Neural cell (in vitro differentiated cells): ENCODE results near the gene FHIT. TPM values are rescaled to one million over a fixed set of nuclear protein-coding genes. Genes with fewer than 3 reads are reported as not detected.

Source experiments
- H2AFZ ChIP-seq: fragments of 200-600, 300-800 bp; sonication (generic), shearing (Covaris generic); 2 replicates; pipeline ENCODE4 v1.6.0; 2014; ENCODE audit warnings: low read depth, mild to moderate bottlenecking, antibody characterized with exemption, low read length, moderate library complexity
- H3F3A ChIP-seq: fragments of 200-600 bp; shearing (Covaris generic); 2 replicates; pipeline ENCODE4 v1.6.1; 2016; ENCODE audit warnings: mild to moderate bottlenecking, moderate library complexity, mixed read lengths, antibody characterized with exemption, low read length; ENCODE audit not compliant: insufficient read depth, poor library complexity, severe bottlenecking
- H3K27ac ChIP-seq: fragments of 200-600, 300-800 bp; sonication (generic), shearing (Covaris generic); 2 replicates; pipeline ENCODE4 v1.5.1; 2014; ENCODE audit warnings: mild to moderate bottlenecking, low read length, moderate library complexity
- H3K27me3 ChIP-seq: fragments of 300-800, 200-600 bp; sonication (generic), shearing (Covaris generic); 2 replicates; pipeline ENCODE4 v1.6.0; 2014; ENCODE audit warnings: mild to moderate bottlenecking, low read depth, low read length, moderate library complexity; ENCODE audit not compliant: insufficient read depth
- H3K36me3 ChIP-seq: fragments of 300-800, 200-600 bp; sonication (generic), shearing (Covaris generic); 2 replicates; pipeline ENCODE4 v1.5.1; 2014; ENCODE audit warnings: mild to moderate bottlenecking, antibody characterized with exemption, low read length, moderate library complexity; ENCODE audit not compliant: insufficient read depth
- H3K4me2 ChIP-seq: fragments of 300-800, 200-600 bp; sonication (generic), shearing (Covaris generic); 2 replicates; pipeline ENCODE4 v1.6.0; 2014; ENCODE audit warnings: mild to moderate bottlenecking, low read length
- H3K4me3 ChIP-seq: fragments of 300-800, 200-600 bp; sonication (generic), shearing (Covaris generic); 2 replicates; pipeline ENCODE4 v1.5.1; 2014; ENCODE audit warnings: mild to moderate bottlenecking, low read length, moderate library complexity
- H3K79me2 ChIP-seq: fragments of 200-600 bp; shearing (Covaris generic); replicated peaks from 2 replicates; pipeline ENCODE4 v1.6.0; 2014; ENCODE audit warnings: mild to moderate bottlenecking, low read length, moderate library complexity; ENCODE audit not compliant: insufficient read depth
- H3K9ac ChIP-seq: fragments of 300-800, 200-600 bp; sonication (generic), shearing (Covaris generic); 2 replicates; pipeline ENCODE4 v1.6.1; 2016; ENCODE audit warnings: mild to moderate bottlenecking, low read length, mixed read lengths
- H3K9me2 ChIP-seq: fragments of 200-600 bp; shearing (Covaris generic); 2 replicates; pipeline ENCODE4 v1.6.1; 2016; ENCODE audit warnings: mild to moderate bottlenecking, low read length, mixed read lengths; ENCODE audit not compliant: insufficient read depth
- H3K9me3 ChIP-seq: fragments of 200-600, 300-800 bp; sonication (generic), shearing (Covaris generic); 2 replicates; pipeline ENCODE4 v1.6.1; 2016; ENCODE audit warnings: mild to moderate bottlenecking, mixed run types, low read length, moderate library complexity, mixed read lengths
- H4K20me1 ChIP-seq: fragments of 200-600 bp; shearing (Covaris generic); 2 replicates; pipeline ENCODE4 v1.6.1; 2016; ENCODE audit warnings: mild to moderate bottlenecking, mixed run types; ENCODE audit not compliant: insufficient read depth
- CTCF ChIP-seq: fragments of 450-650 bp; IDR thresholded peaks from 2 replicates; pipeline ENCODE4 v1.5.1; 2014; ENCODE audit warnings: antibody characterized with exemption, mild to moderate bottlenecking, moderate library complexity; ENCODE audit not compliant: poor library complexity, severe bottlenecking
- EP300 ChIP-seq: fragments of 450-650 bp; conservative IDR thresholded peaks from 2 replicates; pipeline ENCODE4 v1.6.1; 2014; ENCODE audit warnings: antibody characterized with exemption, mild to moderate bottlenecking, moderate library complexity; ENCODE audit not compliant: poor library complexity, severe bottlenecking
- EZH2 ChIP-seq: fragments of 200-600, 300-800 bp; shearing (Covaris generic), sonication (generic); IDR thresholded peaks from 2 replicates; pipeline ENCODE4 v1.6.1; 2014; ENCODE audit warnings: antibody characterized with exemption, low read length, borderline replicate concordance, mild to moderate bottlenecking; ENCODE audit not compliant: insufficient read depth, poor library complexity, severe bottlenecking
- MXI1 ChIP-seq: fragments of 450-650 bp; conservative IDR thresholded peaks from 2 replicates; pipeline ENCODE4 v1.6.1; 2014; ENCODE audit warnings: antibody characterized with exemption, mild to moderate bottlenecking; ENCODE audit not compliant: poor library complexity, severe bottlenecking
- POLR2AphosphoS5 ChIP-seq: IDR thresholded peaks from 2 replicates; pipeline ENCODE4 v1.6.1; 2012
- RAD21 ChIP-seq: fragments of 450-650 bp; conservative IDR thresholded peaks from 2 replicates; pipeline ENCODE4 v1.6.1; 2014; ENCODE audit warnings: antibody characterized with exemption, mild to moderate bottlenecking, moderate library complexity
- REST ChIP-seq: IDR thresholded peaks from 2 replicates; pipeline ENCODE4 v1.6.1; 2012; ENCODE audit warnings: borderline replicate concordance
- SMC3 ChIP-seq: fragments of 450-650 bp; conservative IDR thresholded peaks from 2 replicates; pipeline ENCODE4 v1.6.1; 2014; ENCODE audit warnings: antibody characterized with exemption, mild to moderate bottlenecking, moderate library complexity; ENCODE audit not compliant: poor library complexity
- TAF1 ChIP-seq: IDR thresholded peaks from 2 replicates; pipeline ENCODE4 v1.6.1; 2012; ENCODE audit warnings: low read depth
- polyA plus RNA-seq: library from polyadenylated mRNA; depleted of rRNA; stranded (reverse); fragments of >200 nt; gene quantifications from 2 replicates; pipeline ENCODE4 v1.2.3, GENCODE V29; 2014

FHIT gene
- polyA plus RNA-seq, 1 donor from 2014 or later: not detected

- Histone ChIP-seq H3K4me3 (no peak overlapping the region), H3K9me2 (no peaks in the 10 kb centered on the region), H2AFZ (no peak overlapping the region), H4K20me1 (no peaks in the 10 kb centered on the region), H3K79me2 (no peaks in the 10 kb centered on the region), H3K9ac (no peak overlapping the region), H3K4me2 (no peak overlapping the region), H3F3A (peaks cover 4% of the 10 kb centered on the region), H3K27me3 (no peaks in the 10 kb centered on the region), H3K27ac (no peak overlapping the region), H3K36me3 (no peaks in the 10 kb centered on the region), H3K9me3 (no peaks in the 10 kb centered on the region)
- TF ChIP-seq REST (no peak), TAF1 (no peak)
These were observed 95.5 kb downstream of the FHIT start for GRCh38 chr3:61155701-61156292.

- no peak for TF ChIP-seq CTCF
- no peak for TF ChIP-seq SMC3
- no peak for TF ChIP-seq EP300
- no peak for TF ChIP-seq POLR2AphosphoS5
- no peak for TF ChIP-seq MXI1
- no peak for TF ChIP-seq EZH2
- TF ChIP-seq RAD21: no peak
- TF ChIP-seq TAF1: no peak
- TF ChIP-seq REST: no peak
- H3K79me2 ChIP-seq: no peaks in the 10 kb centered on the region
- no peaks in the 10 kb centered on the region for H3K9me2 ChIP-seq
- peak overlapping the region; percentile 8 for H3K9ac ChIP-seq
- peak overlapping the region; percentile 28 for H3K27ac ChIP-seq
- peak overlapping the region; percentile 13 for H3K4me3 ChIP-seq
- H3K27me3 ChIP-seq: no peaks in the 10 kb centered on the region
- H2AFZ ChIP-seq: no peak overlapping the region
- H4K20me1 ChIP-seq: no peaks in the 10 kb centered on the region
- H3K4me2 ChIP-seq: peak overlapping the region; percentile 50
- H3F3A ChIP-seq: peaks cover 4% of the 10 kb centered on the region
- no peaks in the 10 kb centered on the region for H3K36me3 ChIP-seq
- H3K9me3 ChIP-seq: no peaks in the 10 kb centered on the region
These were observed 96.6 kb downstream of the FHIT start for GRCh38 chr3:61154457-61155198.
